OCI-LY7 (cell line): Measurements from ENCODE around the gene CFAP119.

Experiments used
- EZH2phosphoT487 ChIP-seq: fragments of 200-600 bp; sonication (generic); IDR thresholded peaks from 2 replicates; pipeline ENCODE4 v1.6.1; 2018; ENCODE audit warnings: low read depth, borderline replicate concordance, mild to moderate bottlenecking, mixed run types, antibody characterized with exemption, low read length, moderate library complexity, mixed read lengths
- TF ChIP-seq, protein P1 (sequence below): fragments of 200-600 bp; sonication (generic); conservative IDR thresholded peaks from 2 replicates; pipeline ENCODE4 v1.5.1; 2014; ENCODE audit warnings: mild to moderate bottlenecking, antibody characterized with exemption, low read length, moderate library complexity, mixed read lengths

DNA sequence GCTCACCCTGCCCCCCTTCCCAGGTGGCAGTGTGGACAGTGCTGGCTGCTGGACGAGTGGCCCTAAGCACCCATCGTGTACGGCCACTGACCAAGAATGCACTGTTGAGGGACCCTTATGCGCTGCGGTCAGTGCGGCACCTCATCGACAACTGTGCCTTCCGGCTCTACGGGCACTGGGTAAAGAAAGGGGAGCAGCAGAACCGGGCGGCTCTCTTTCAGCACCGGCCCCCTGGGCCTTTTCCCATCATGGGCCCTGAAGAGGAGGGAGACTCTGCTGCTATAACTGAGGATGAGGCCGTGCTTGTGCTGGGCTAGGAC, 5.1 kb downstream of the CFAP119 start:
- TF ChIP-seq, protein P1, sequence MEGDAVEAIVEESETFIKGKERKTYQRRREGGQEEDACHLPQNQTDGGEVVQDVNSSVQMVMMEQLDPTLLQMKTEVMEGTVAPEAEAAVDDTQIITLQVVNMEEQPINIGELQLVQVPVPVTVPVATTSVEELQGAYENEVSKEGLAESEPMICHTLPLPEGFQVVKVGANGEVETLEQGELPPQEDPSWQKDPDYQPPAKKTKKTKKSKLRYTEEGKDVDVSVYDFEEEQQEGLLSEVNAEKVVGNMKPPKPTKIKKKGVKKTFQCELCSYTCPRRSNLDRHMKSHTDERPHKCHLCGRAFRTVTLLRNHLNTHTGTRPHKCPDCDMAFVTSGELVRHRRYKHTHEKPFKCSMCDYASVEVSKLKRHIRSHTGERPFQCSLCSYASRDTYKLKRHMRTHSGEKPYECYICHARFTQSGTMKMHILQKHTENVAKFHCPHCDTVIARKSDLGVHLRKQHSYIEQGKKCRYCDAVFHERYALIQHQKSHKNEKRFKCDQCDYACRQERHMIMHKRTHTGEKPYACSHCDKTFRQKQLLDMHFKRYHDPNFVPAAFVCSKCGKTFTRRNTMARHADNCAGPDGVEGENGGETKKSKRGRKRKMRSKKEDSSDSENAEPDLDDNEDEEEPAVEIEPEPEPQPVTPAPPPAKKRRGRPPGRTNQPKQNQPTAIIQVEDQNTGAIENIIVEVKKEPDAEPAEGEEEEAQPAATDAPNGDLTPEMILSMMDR: no peak
- TF ChIP-seq EZH2phosphoT487: no peak
